IgD-negative memory B cell (primary cell): ENCODE measurements around the gene FOXP1. TPM values are rescaled to one million over a fixed set of nuclear protein-coding genes. Genes with fewer than 3 reads are reported as not detected.

Experiments used
- H3K27ac Mint-ChIP-seq, 3 donors: one replicate each; pipeline ENCODE4 v1.8.0; 2020 to 2022; ENCODE audit warnings: mild to moderate bottlenecking in 3 of 3, mixed read lengths in 3 of 3, moderate library complexity in 1 of 3
- H3K27me3 Mint-ChIP-seq: one replicate; pipeline ENCODE4 v1.8.0; 2021; ENCODE audit warnings: mixed read lengths
- H3K36me3 Mint-ChIP-seq: one replicate; pipeline ENCODE4 v1.8.0; 2020; ENCODE audit warnings: mild to moderate bottlenecking, mixed read lengths
- H3K4me1 Mint-ChIP-seq, 3 donors: one replicate each; pipeline ENCODE4 v1.8.0; 2020 to 2022; ENCODE audit warnings: mixed read lengths in 3 of 3, mild to moderate bottlenecking in 1 of 3
- H3K4me3 Mint-ChIP-seq, 4 donors: one replicate each; pipeline ENCODE4 v1.8.0; 2020 to 2022; ENCODE audit warnings: mild to moderate bottlenecking in 4 of 4, mixed read lengths in 4 of 4, moderate library complexity in 3 of 4
- H3K9me3 Mint-ChIP-seq, 3 donors: one replicate each; pipeline ENCODE4 v1.8.0; 2020 to 2021; ENCODE audit warnings: mixed read lengths in 3 of 3, mild to moderate bottlenecking in 1 of 3
- polyA plus RNA-seq: library from polyadenylated mRNA; unstranded; fragments of 300-500 nt; fragmentation: Illumina TruSeq; gene quantifications from one replicate; pipeline ENCODE4 v1.2.3, GENCODE V29; 2021

FOXP1 gene
- polyA plus RNA-seq, 1 donor from 2014 or later, result 277 TPM

- Mint-ChIP-seq H3K4me3 (peak overlapping the region in 1 of 4 donors; percentile 10), H3K27ac (no peak overlapping the region), H3K4me1 (peaks cover 4 to 20% (median 5%) of the 10 kb centered on the region in 3 donors), H3K9me3 (no peaks in the 10 kb centered on the region), H3K36me3 (peaks cover 2% of the 10 kb centered on the region), H3K27me3 (peaks cover 3% of the 10 kb centered on the region)
These were observed 320.9 kb downstream of the FOXP1 start for GRCh38 chr3:71262364-71263265.

- Mint-ChIP-seq H3K9me3 (no peaks in the 10 kb centered on the region), H3K36me3 (peaks cover 2% of the 10 kb centered on the region), H3K4me3 (peak overlapping the region in 1 of 4 donors; percentile 6), H3K4me1 (peaks cover 4 to 20% (median 5%) of the 10 kb centered on the region in 3 donors), H3K27me3 (peaks cover 3% of the 10 kb centered on the region), H3K27ac (no peak overlapping the region)
These were observed 322.7 kb downstream of the FOXP1 start for GRCh38 chr3:71260782-71261181.

DNA sequence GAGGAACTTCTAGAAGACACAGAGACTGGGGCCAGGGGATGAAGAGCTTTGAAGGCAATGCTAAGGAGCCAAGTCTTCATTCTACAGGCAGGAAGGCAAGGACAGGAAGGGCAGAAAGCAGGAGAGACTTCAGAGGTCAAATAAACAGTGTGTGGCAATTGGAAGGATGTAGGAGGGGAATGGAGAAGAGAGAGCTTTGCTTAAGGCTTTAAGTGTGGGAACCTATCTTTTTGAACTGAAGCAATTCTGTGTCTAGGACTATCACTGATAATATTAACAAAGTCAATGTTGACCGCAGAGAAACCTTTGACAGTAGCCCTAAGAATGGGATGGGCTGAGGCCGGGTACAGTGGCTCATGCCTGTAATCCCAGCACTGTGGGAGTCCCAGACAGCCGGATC is 325.0 kb downstream of the FOXP1 start:
- Mint-ChIP-seq H3K27ac (no peak overlapping the region), H3K27me3 (peaks cover 3% of the 10 kb centered on the region), H3K36me3 (no peaks in the 10 kb centered on the region), H3K4me3 (no peak overlapping the region), H3K4me1 (peaks cover 2 to 17% (median 5%) of the 10 kb centered on the region in 3 donors), H3K9me3 (no peaks in the 10 kb centered on the region)

DNA sequence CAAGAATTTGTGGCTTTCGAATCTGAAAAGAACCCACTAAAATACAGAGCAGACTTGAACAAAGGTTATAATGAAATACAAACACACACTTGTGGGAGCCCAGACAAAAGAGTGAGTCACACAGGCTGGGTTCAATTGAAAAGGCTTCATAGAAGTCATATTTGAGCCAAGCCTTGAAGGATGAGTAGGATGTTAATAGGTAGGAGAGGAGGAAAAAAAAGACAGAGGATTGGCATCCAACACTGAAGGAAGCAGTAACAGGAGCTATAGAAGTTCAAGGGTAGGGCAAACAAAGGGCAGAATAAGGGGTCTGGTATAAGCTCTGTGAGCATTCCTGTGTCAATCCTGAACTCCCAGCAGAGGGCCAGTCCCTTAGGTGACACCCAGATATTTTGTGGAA is 325.4 kb downstream of the FOXP1 start:
- no peaks in the 10 kb centered on the region for H3K36me3 Mint-ChIP-seq
- no peak overlapping the region for H3K27ac Mint-ChIP-seq

DNA sequence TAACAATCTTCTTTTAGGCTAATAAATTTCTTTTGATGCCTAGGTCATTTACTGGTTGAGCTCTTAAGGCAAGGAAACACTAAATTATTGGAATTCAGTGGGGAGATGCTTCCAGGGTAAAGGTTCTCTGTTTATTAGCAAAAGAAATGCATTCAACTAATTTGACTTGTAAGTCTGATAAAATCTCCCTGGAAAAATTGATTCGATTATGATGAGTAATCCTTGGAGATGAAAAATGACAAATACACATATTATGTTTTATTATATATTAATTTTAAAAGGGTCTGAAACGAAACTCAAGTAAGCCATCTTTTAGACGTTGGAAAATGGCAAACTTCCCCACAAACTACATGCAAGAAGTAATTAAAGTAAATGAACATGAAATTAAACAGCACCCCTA is 328.0 kb downstream of the FOXP1 start:
- no peak overlapping the region for H3K27ac Mint-ChIP-seq
- peaks cover 1% of the 10 kb centered on the region for H3K27me3 Mint-ChIP-seq
- H3K4me3 Mint-ChIP-seq, result no peak overlapping the region
- peaks cover 0 to 6% (median 5%) of the 10 kb centered on the region in 3 donors for H3K4me1 Mint-ChIP-seq
- no peaks in the 10 kb centered on the region for H3K9me3 Mint-ChIP-seq
- no peaks in the 10 kb centered on the region for H3K36me3 Mint-ChIP-seq

More for the DNA sequence above, 325.4 kb downstream of the FOXP1 start:
- Mint-ChIP-seq H3K9me3 (no peaks in the 10 kb centered on the region), H3K4me3 (no peak overlapping the region), H3K27me3 (peaks cover 3% of the 10 kb centered on the region), H3K4me1 (peaks cover 0 to 15% (median 5%) of the 10 kb centered on the region in 3 donors)

- no peaks in the 10 kb centered on the region for H3K27me3 Mint-ChIP-seq
- peaks cover 0 to 6% (median 3%) of the 10 kb centered on the region in 3 donors for H3K4me1 Mint-ChIP-seq
- H3K4me3 Mint-ChIP-seq, result no peak overlapping the region
- no peaks in the 10 kb centered on the region for H3K9me3 Mint-ChIP-seq
- H3K27ac Mint-ChIP-seq, result no peak overlapping the region
- no peaks in the 10 kb centered on the region for H3K36me3 Mint-ChIP-seq
These were observed 329.1 kb downstream of the FOXP1 start for GRCh38 chr3:71254281-71255057.

- Mint-ChIP-seq H3K27me3 (no peaks in the 10 kb centered on the region), H3K9me3 (no peaks in the 10 kb centered on the region), H3K36me3 (no peaks in the 10 kb centered on the region), H3K27ac (no peak overlapping the region), H3K4me3 (no peak overlapping the region), H3K4me1 (peaks cover 0 to 6% (median 0%) of the 10 kb centered on the region in 3 donors)
These were observed 330.4 kb downstream of the FOXP1 start for GRCh38 chr3:71253169-71253568.

GRCh38 chr3:71252466-71252865 is 331.1 kb downstream of the FOXP1 start:
- Mint-ChIP-seq H3K27ac (no peak overlapping the region), H3K4me1 (peaks cover 0 to 6% (median 0%) of the 10 kb centered on the region in 3 donors)

DNA sequence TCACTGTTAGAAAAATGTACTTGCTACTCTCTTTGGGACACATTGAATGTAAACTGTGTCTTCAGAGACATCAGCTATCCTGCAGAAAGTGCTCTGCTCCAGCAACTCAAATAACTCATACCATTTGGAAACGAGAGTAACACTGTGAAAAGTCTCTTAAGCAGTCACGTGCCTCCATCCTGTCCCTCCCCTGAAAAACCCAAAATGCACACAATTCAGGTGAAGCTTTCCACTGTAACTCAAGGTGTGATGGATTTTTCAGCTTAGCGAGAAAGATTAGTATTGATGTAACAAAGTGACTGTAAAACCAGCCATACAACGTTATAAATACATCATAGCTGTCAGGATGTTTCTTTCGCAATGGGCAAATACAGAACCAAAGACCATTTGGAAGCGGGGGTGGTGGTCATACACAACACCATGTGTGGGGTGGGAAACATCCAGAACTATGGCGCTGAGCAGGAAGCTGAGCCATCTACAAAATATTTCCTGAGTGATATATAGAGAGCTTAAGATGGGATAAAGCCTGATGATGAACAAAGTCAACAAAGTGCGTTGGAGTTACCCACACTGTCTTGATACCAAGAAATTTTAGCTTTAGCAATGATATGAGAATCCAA is 332.3 kb downstream of the FOXP1 start:
- no peaks in the 10 kb centered on the region for H3K27me3 Mint-ChIP-seq
- H3K9me3 Mint-ChIP-seq, result no peaks in the 10 kb centered on the region
- H3K4me1 Mint-ChIP-seq, result peaks cover 0 to 6% (median 0%) of the 10 kb centered on the region in 3 donors
- no peaks in the 10 kb centered on the region for H3K36me3 Mint-ChIP-seq
- H3K27ac Mint-ChIP-seq, result no peak overlapping the region
- no peak overlapping the region for H3K4me3 Mint-ChIP-seq

More at GRCh38 chr3:71252466-71252865, 331.1 kb downstream of the FOXP1 start:
- H3K9me3 Mint-ChIP-seq, result no peaks in the 10 kb centered on the region
- no peaks in the 10 kb centered on the region for H3K27me3 Mint-ChIP-seq
- H3K36me3 Mint-ChIP-seq, result no peaks in the 10 kb centered on the region
- no peak overlapping the region for H3K4me3 Mint-ChIP-seq

GRCh38 chr3:71250026-71250425 is 333.5 kb downstream of the FOXP1 start:
- H3K27me3 Mint-ChIP-seq, result no peaks in the 10 kb centered on the region
- H3K9me3 Mint-ChIP-seq, result no peaks in the 10 kb centered on the region
- peaks cover 0 to 6% (median 0%) of the 10 kb centered on the region in 3 donors for H3K4me1 Mint-ChIP-seq
- H3K27ac Mint-ChIP-seq, result peak overlapping the region in 1 of 3 donors; percentile 33
- no peak overlapping the region for H3K4me3 Mint-ChIP-seq
- no peaks in the 10 kb centered on the region for H3K36me3 Mint-ChIP-seq

GRCh38 chr3:71247958-71248335 is 335.6 kb downstream of the FOXP1 start:
- H3K4me1 Mint-ChIP-seq, result peaks cover 0 to 9% (median 2%) of the 10 kb centered on the region in 3 donors
- H3K27ac Mint-ChIP-seq, result peak overlapping the region in 1 of 3 donors; percentile 5
- H3K4me3 Mint-ChIP-seq, result no peak overlapping the region
- peaks cover 3% of the 10 kb centered on the region for H3K27me3 Mint-ChIP-seq
- no peaks in the 10 kb centered on the region for H3K9me3 Mint-ChIP-seq
- no peaks in the 10 kb centered on the region for H3K36me3 Mint-ChIP-seq

GRCh38 chr3:71247221-71247957 is 336.1 kb downstream of the FOXP1 start:
- no peaks in the 10 kb centered on the region for H3K9me3 Mint-ChIP-seq
- peaks cover 0 to 8% (median 2%) of the 10 kb centered on the region in 3 donors for H3K4me1 Mint-ChIP-seq
- peaks cover 3% of the 10 kb centered on the region for H3K27me3 Mint-ChIP-seq
- peaks cover 2% of the 10 kb centered on the region for H3K36me3 Mint-ChIP-seq
- peak overlapping the region in 1 of 4 donors; percentile 14 for H3K4me3 Mint-ChIP-seq
- H3K27ac Mint-ChIP-seq, result no peak overlapping the region

GRCh38 chr3:71245971-71246880 is 337.3 kb downstream of the FOXP1 start:
- Mint-ChIP-seq H3K27me3 (peaks cover 3% of the 10 kb centered on the region), H3K9me3 (no peaks in the 10 kb centered on the region), H3K4me3 (no peak overlapping the region), H3K4me1 (peaks cover 0 to 6% (median 5%) of the 10 kb centered on the region in 3 donors), H3K36me3 (peaks cover 2% of the 10 kb centered on the region), H3K27ac (no peak overlapping the region)
